Measurements from ENCODE around the gene MRPL4. TPM values are rescaled to one million over a fixed set of nuclear protein-coding genes. Genes with fewer than 3 reads are reported as not detected.

Gene MRPL4
- total RNA-seq, 4 donors from 2014 or later: 77.6 to 105 (median 92.6) TPM

DNA sequence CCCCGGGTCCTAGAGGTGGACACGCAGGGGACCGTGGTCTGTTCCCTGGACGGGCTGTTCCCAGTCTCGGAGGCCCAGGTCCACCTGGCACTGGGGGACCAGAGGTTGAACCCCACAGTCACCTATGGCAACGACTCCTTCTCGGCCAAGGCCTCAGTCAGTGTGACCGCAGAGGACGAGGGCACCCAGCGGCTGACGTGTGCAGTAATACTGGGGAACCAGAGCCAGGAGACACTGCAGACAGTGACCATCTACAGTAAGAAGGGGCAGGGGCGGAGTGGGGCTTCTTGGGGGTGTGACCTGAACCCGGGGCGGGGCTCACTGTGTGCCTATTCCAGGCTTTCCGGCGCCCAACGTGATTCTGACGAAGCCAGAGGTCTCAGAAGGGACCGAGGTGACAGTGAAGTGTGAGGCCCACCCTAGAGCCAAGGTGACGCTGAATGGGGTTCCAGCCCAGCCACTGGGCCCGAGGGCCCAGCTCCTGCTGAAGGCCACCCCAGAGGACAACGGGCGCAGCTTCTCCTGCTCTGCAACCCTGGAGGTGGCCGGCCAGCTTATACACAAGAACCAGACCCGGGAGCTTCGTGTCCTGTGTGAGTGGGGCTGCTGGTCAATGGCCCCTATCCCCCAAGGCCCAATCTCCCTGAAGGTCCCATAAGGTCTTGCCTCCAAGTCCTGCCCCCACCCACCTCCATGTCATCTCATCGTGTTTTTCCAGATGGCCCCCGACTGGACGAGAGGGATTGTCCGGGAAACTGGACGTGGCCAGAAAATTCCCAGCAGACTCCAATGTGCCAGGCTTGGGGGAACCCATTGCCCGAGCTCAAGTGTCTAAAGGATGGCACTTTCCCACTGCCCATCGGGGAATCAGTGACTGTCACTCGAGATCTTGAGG, 32.3 kb downstream of the MRPL4 start:
- H3K4me1 ChIP-seq: peaks cover 28 to 58% (median 34%) of the 10 kb centered on the region in 3 donors
- TF ChIP-seq POLR2A (IDR thresholded peaks at IDR 0.05): no peak
- TF ChIP-seq, protein P1, sequence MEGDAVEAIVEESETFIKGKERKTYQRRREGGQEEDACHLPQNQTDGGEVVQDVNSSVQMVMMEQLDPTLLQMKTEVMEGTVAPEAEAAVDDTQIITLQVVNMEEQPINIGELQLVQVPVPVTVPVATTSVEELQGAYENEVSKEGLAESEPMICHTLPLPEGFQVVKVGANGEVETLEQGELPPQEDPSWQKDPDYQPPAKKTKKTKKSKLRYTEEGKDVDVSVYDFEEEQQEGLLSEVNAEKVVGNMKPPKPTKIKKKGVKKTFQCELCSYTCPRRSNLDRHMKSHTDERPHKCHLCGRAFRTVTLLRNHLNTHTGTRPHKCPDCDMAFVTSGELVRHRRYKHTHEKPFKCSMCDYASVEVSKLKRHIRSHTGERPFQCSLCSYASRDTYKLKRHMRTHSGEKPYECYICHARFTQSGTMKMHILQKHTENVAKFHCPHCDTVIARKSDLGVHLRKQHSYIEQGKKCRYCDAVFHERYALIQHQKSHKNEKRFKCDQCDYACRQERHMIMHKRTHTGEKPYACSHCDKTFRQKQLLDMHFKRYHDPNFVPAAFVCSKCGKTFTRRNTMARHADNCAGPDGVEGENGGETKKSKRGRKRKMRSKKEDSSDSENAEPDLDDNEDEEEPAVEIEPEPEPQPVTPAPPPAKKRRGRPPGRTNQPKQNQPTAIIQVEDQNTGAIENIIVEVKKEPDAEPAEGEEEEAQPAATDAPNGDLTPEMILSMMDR (IDR thresholded peaks at IDR 0.05): no peak
- no peak overlapping the region for H3K4me3 ChIP-seq
- no peak for DNase-seq
- H3K9me3 ChIP-seq: no peaks in the 10 kb centered on the region
- H3K36me3 ChIP-seq: peaks cover 0 to 38% (median 16%) of the 10 kb centered on the region in 3 donors
- WGBS, 2 donors: 89 to 97% methylated on average over 12 to 14 of the region's 34 CpGs
- intact Hi-C loops (cut with DNase I): no loop called here
- no peak overlapping the region for H3K27ac ChIP-seq
- H3K27me3 ChIP-seq: peaks cover 0 to 30% (median 3%) of the 10 kb centered on the region in 4 donors

DNA sequence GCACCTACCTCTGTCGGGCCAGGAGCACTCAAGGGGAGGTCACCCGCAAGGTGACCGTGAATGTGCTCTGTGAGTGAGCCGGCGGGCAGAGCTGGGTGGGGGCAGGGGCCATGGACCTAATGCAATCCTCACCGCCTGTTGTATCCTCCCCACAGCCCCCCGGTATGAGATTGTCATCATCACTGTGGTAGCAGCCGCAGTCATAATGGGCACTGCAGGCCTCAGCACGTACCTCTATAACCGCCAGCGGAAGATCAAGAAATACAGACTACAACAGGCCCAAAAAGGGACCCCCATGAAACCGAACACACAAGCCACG, 32.9 kb downstream of the MRPL4 start:
- TF ChIP-seq POLR2A (IDR thresholded peaks at IDR 0.05): no peak
- TF ChIP-seq, protein P1 (IDR thresholded peaks at IDR 0.05): no peak
- Histone ChIP-seq H3K9me3 (no peaks in the 10 kb centered on the region), H3K27me3 (peaks cover 4 to 36% (median 6%) of the 10 kb centered on the region in 4 donors), H3K36me3 (peaks cover 0 to 37% (median 16%) of the 10 kb centered on the region in 3 donors), H3K4me3 (no peak overlapping the region), H3K27ac (no peak overlapping the region), H3K4me1 (peaks cover 33 to 60% (median 40%) of the 10 kb centered on the region in 3 donors)
- DNase-seq: no peak
- 94 to 100% methylated on average over 4 to 6 of the region's 13 CpGs for WGBS, 2 donors
- intact Hi-C loops (cut with DNase I): no loop called here

DNA sequence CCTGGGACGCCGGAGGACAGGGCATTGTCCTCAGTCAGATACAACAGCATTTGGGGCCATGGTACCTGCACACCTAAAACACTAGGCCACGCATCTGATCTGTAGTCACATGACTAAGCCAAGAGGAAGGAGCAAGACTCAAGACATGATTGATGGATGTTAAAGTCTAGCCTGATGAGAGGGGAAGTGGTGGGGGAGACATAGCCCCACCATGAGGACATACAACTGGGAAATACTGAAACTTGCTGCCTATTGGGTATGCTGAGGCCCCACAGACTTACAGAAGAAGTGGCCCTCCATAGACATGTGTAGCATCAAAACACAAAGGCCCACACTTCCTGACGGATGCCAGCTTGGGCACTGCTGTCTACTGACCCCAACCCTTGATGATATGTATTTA, 33.4 kb downstream of the MRPL4 start:
- Histone ChIP-seq H3K4me3 (no peak overlapping the region), H3K27ac (no peak overlapping the region), H3K27me3 (peaks cover 6 to 41% (median 10%) of the 10 kb centered on the region in 4 donors), H3K36me3 (peaks cover 0 to 37% (median 16%) of the 10 kb centered on the region in 3 donors), H3K9me3 (no peaks in the 10 kb centered on the region), H3K4me1 (peaks cover 38 to 65% (median 45%) of the 10 kb centered on the region in 3 donors)
- no peak for DNase-seq
- intact Hi-C loops (cut with DNase I): no loop called here
- no peak for TF ChIP-seq POLR2A (IDR thresholded peaks at IDR 0.05)
- TF ChIP-seq, protein P1 (IDR thresholded peaks at IDR 0.05): no peak
- WGBS, 2 donors: 90% methylated on average over 2 to 4 of the region's 4 CpGs

DNA sequence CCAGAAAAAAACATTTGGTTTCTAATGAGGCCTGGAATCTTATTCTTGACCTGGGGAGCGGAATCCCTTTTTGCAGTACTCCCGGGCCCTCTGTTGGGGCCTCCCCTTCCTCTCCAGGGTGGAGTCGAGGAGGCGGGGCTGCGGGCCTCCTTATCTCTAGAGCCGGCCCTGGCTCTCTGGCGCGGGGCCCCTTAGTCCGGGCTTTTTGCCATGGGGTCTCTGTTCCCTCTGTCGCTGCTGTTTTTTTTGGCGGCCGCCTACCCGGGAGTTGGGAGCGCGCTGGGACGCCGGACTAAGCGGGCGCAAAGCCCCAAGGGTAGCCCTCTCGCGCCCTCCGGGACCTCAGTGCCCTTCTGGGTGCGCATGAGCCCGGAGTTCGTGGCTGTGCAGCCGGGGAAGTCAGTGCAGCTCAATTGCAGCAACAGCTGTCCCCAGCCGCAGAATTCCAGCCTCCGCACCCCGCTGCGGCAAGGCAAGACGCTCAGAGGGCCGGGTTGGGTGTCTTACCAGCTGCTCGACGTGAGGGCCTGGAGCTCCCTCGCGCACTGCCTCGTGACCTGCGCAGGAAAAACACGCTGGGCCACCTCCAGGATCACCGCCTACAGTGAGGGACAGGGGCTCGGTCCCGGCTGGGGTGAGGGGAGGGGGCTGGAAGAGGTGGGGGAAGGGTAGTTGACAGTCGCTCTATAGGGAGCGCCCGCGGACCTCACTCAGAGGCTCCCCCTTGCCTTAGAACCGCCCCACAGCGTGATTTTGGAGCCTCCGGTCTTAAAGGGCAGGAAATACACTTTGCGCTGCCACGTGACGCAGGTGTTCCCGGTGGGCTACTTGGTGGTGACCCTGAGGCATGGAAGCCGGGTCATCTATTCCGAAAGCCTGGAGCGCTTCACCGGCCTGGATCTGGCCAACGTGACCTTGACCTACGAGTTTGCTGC, 35.1 kb downstream of the MRPL4 start, which contains the start of gene ICAM4:
Gene ICAM4 (plus strand): TSS at position 153 of the 935 bp plus-strand sequence. CDS start 58 bp downstream, at position 211.
- intact Hi-C loops (cut with DNase I): no loop called here
- Histone ChIP-seq H3K4me3 (peak within 1 kb of the TSS in 3 of 4 donors; percentile 22 to 38 (median 23)), H3K27me3 (peaks cover 11 to 58% (median 14%) of the 10 kb centered on the region in 4 donors), H3K4me1 (peaks cover 55 to 82% (median 62%) of the 10 kb centered on the region in 3 donors), H3K36me3 (peaks cover 0 to 31% (median 16%) of the 10 kb centered on the region in 3 donors), H3K9me3 (no peaks in the 10 kb centered on the region), H3K27ac (peak within 1 kb of the TSS in 2 of 4 donors; percentile 19 to 70)
- no peak for DNase-seq
- TF ChIP-seq POLR2A (IDR thresholded peaks at IDR 0.05): no peak
- TF ChIP-seq, protein P1 (IDR thresholded peaks at IDR 0.05): no peak
- 3 to 19% methylated on average over 6 to 20 of the region's 59 CpGs for WGBS, 2 donors
